ENCODE data around the gene PHTF2.

GRCh38 chr7:77766801-77767605 lies 31.6 kb upstream of the PHTF2 start:
- no peak for TF ChIP-seq POLR2A (IDR thresholded peaks at IDR 0.05; ENCODE audit: extremely low read depth, insufficient read length)
- no peak for TF ChIP-seq CTCF (IDR thresholded peaks at IDR 0.05; ENCODE audit: low read depth, low read length)
- TF ChIP-seq MAX (IDR thresholded peaks at IDR 0.05; ENCODE audit: low read depth, low read length), result no peak

Measured in NB4 (cell line).